HG03025 (cell line): ENCODE results near the gene ZNF862.
"Not testable (repeated sequence)": the region's sequence is repeated elsewhere in the genome, so short reads cannot be mapped to it uniquely, and the experiment has no call there.

Experiments
- ATAC-seq: cut with Tn5 transposase; IDR thresholded peaks from one replicate; pipeline ENCODE4 v1.9.1; 2021; ENCODE audit warnings: mild to moderate bottlenecking, moderate library complexity; ENCODE audit not compliant: unreplicated experiment, low FRiP score

ZNF862 gene

DNA sequence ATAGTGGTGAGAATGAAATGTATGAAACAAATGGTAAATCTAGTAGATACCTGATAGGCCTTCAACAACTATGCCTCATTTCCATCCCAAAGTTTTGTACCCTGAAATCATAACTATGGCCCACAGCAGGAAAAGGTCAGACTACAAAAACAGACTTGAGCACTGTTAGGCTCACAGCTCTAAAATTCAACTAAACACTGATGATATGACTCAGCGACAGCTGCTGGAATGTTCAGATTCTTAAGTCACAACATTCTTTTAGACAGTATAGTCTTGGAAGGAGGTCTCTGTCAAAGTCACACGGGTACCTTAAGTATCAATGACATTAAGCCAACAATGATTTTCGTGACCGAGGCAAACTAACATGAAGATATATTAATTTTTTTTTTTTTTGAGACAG is 74.0 kb downstream of the ZNF862 start:
- not testable (repeated sequence) for ATAC-seq
